Stomach (tissue), 4 donors: ENCODE results near the gene REPS2.

ENCODE experiments used
- POLR2A ChIP-seq, 4 donors: fragments of 450-650 bp; IDR thresholded peaks; one replicate each; pipeline ENCODE4 v1.6.1; 2016; ENCODE audit warnings: antibody characterized with exemption in 4 of 4, control low read depth in 2 of 4, mild to moderate bottlenecking in 1 of 4, moderate library complexity in 1 of 4
- POLR2AphosphoS5 ChIP-seq, 3 donors: sonication (generic); formaldehyde crosslinking; IDR thresholded peaks; one replicate each; pipeline ENCODE4 v1.6.1; 2016; ENCODE audit warnings: antibody characterized with exemption in 3 of 3
- TF ChIP-seq, protein P1 (sequence below), 7 experiments: fragments of 450-650 bp in 4 of 7; fragments of 200-600 bp in 3 of 7; sonication (generic) in 3 of 7; IDR thresholded peaks; one replicate each; pipeline ENCODE4 v1.5.1; 2016 to 2019; ENCODE audit warnings: antibody characterized with exemption in 7 of 7, control low read depth in 2 of 7, mild to moderate bottlenecking in 1 of 7

DNA sequence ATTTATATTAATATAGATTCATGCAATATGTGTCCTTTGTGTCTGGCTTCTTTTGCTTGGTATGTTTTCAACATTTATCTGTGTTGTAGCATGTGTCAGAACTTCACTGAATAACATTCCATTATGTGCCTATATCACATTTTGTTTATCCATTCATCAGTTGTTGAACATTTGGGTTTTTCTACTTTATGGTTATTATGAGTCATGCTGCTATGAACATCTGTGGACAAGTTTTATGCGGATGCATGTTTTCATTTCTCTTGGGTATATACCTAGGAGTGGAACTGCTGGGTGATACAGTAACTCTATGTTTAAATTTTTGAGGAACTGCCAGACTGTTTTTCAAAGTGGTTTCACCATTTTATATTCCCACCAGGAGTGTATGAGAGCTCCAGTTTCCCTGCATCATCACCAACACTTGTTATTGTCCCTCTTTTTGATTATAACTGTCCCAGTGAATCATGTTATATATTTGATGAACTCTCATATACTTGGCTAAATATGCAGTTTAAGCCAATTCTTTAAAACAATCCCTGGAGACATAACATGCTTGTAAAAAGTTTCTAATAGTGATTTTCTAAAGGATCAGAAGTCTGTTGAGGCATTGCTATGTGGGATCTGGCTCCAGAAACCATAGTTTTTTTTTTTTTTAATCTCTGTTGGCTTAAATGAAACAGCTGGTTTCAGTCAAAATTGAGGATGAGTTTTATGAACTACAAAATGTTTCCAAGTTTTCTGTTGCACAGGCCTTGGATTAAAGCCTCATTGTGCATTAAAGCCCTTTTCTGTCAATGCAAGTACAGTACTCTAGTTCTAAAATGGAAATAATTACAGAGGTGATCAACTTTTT is 21.6 kb upstream of the REPS2 start:
- TF ChIP-seq, protein P1, sequence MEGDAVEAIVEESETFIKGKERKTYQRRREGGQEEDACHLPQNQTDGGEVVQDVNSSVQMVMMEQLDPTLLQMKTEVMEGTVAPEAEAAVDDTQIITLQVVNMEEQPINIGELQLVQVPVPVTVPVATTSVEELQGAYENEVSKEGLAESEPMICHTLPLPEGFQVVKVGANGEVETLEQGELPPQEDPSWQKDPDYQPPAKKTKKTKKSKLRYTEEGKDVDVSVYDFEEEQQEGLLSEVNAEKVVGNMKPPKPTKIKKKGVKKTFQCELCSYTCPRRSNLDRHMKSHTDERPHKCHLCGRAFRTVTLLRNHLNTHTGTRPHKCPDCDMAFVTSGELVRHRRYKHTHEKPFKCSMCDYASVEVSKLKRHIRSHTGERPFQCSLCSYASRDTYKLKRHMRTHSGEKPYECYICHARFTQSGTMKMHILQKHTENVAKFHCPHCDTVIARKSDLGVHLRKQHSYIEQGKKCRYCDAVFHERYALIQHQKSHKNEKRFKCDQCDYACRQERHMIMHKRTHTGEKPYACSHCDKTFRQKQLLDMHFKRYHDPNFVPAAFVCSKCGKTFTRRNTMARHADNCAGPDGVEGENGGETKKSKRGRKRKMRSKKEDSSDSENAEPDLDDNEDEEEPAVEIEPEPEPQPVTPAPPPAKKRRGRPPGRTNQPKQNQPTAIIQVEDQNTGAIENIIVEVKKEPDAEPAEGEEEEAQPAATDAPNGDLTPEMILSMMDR (IDR thresholded peaks at IDR 0.05): no peak
- TF ChIP-seq POLR2AphosphoS5 (IDR thresholded peaks at IDR 0.05): no peak
- no peak for TF ChIP-seq POLR2A (IDR thresholded peaks at IDR 0.05)
